NCI-H1417 treated with DMSO at 0.1 percent for 48 hours (cell line): ENCODE data around the gene RBL2.
"Not testable (repeated sequence)": the region's sequence is repeated elsewhere in the genome, so short reads cannot be mapped to it uniquely, and the experiment has no call there.

Source experiments
- DNase-seq: peaks from one replicate; lab custom pipeline; 2025; lab: John Stamatoyannopoulos, UW

The RBL2 gene

GRCh38 chr16:53504665-53505064 lies 70.4 kb downstream of the RBL2 start:
- no peak for DNase-seq

GRCh38 chr16:53506254-53506653 lies 72.0 kb downstream of the RBL2 start:
- DNase-seq: no peak

- no peak for DNase-seq
Measured at GRCh38 chr16:53507464-53508179, 73.4 kb downstream of the RBL2 start.

DNA sequence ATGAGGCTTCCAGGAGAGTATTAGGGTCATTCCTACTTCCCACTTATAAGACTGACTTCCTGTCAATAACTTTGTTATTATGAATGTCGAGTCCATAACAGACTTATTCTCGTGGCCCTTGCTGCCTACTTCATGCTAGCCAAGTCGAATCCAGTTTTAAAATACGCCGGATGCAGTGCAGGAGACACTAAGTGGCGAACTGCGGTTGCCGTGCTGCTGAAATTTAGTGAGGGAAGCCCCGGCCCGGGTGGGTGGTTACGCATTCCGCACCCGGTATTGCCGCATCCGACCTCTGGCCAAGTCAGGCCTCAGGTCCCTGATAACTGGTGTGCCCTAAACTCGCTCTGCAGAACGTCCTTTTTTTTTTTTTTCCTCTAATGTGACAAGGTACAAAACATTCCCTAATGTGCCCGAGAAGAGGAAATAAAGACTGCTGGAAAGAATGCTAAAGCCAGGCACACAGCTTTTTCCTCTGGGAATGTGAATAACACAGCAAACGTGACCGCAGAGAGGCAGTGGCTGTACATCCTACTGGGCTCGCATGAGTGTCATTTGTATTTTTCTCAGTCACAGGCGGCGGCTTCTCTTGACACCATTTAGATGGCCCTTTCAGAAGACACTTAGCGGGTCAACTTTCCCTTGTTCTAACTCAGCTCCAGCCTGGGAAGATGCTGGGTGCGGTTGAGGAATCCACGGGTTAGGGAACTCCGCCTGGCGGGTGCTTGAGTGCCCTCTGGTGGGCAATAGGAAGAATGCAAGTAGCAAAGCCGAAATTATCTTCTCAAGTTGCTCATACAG lies 75.8 kb downstream of the RBL2 start:
- no peak for DNase-seq

- no peak for DNase-seq
Measured at GRCh38 chr16:53510704-53511070, 76.4 kb downstream of the RBL2 start.

GRCh38 chr16:53511084-53511402 lies 76.8 kb downstream of the RBL2 start:
- DNase-seq: no peak

- no peak for DNase-seq
Measured at GRCh38 chr16:53511403-53512280, 77.4 kb downstream of the RBL2 start.

GRCh38 chr16:53512795-53513194 lies 78.5 kb downstream of the RBL2 start:
- not testable (repeated sequence) for DNase-seq

DNA sequence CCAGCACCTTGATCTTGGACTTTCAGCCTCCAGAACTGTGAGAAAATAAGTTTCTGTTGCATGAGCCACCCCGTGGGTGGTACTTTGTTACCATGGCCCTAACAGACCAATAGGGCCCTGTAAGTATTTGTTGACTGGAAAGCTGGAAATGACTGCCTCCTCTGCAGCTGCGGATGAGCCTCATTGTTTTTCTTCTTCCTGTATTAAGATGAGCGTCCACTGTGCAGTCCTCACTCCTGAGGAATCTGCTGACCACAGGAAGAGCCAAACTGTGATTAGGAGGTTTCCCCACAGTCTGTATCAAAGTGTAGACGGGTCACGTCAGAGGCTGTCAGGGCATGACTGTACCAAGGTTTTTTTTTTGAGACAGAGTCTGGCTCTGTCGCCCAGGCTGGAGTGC lies 81.0 kb downstream of the RBL2 start:
- no peak for DNase-seq

GRCh38 chr16:53515811-53516210 lies 81.5 kb downstream of the RBL2 start:
- DNase-seq: no peak

- DNase-seq: no peak
Measured at GRCh38 chr16:53517851-53518250, 83.6 kb downstream of the RBL2 start.

DNA sequence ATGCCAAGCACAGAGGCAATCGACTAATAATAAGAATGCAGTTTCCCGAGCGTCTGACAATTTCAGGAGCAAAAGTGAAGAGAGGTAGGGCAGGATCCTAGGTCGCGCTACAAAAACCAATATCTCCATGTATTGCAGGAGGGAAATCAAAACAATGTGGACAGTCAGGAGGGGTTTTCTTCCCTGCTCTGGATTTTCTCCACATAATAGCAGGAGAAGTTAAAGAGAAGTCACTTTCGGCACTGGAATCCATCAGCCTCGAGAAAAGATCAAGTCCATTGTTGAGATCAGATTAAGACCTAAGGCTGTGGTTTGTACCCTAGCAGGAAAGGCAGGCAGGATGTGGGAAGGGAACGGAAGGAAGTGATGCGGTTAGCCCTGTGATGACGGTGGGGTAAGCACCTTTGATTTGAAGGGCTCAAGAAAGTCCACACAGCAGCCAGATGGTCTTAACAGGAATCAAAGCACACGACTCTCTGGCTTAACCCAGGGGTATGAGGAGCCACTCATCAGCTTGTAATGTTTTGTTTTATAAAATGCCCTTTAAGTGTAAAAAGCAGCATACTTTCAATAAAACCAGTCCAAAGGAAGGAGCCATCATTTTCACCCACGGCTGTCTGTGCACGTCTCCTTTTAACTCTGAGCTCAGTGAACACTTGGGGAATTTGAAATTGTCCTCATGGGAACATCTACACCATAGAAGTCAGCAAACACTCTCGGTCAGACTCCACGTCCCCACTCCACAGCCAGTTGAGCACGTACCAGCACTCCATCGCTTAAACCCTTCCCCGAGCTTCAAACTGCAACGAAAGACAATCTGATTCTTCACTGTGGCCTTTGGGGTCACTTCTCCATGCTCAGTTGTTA lies 84.5 kb downstream of the RBL2 start:
- DNase-seq: no peak

- DNase-seq: no peak
Measured at GRCh38 chr16:53519417-53520091, 85.3 kb downstream of the RBL2 start.

GRCh38 chr16:53523126-53523804 lies 89.0 kb downstream of the RBL2 start:
- no peak for DNase-seq

GRCh38 chr16:53523971-53524548 lies 89.8 kb downstream of the RBL2 start:
- no peak for DNase-seq

GRCh38 chr16:53528797-53529196 lies 94.5 kb downstream of the RBL2 start:
- DNase-seq: no peak

DNA sequence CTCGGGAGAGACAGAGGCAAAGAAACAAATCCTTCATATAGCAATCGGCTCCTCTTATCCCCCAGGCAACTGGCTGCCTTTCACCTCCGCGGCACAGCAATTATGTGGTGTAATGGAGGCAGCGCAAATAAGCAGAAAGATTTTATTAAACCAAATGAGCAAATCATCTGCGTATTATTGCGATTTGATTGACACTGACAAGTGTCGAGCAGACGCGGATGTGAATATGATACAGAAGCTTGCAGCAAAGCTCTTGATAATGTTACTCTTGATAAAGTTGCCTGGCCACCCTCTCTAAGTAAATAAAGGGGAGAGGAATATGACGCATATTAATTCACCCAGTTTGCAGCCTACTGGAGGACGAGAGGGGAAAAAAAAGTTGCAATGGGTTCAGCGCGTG lies 95.2 kb downstream of the RBL2 start:
- peak; percentile 46 for DNase-seq

GRCh38 chr16:53530046-53530445 lies 95.8 kb downstream of the RBL2 start:
- peak; percentile 68 for DNase-seq

DNA sequence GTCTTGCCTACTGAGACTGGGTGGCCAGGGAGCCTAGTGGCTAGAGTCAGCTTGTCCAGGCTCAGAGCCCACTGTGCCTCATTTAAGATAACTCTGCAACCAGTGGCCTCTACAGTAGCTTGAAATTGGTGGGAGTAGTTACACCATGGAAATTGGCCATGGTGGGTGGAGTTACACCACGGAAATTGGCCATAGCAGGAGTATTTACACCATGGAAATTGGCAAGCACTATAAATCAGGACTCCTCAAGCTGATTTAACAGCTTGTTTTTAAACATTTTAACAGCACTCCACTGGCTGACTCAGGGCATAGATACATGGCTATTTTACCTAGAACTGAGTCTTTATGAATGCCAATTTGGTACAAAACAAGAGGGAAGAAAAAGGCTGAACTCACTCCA lies 96.5 kb downstream of the RBL2 start:
- no peak for DNase-seq

GRCh38 chr16:53534206-53534605 lies 99.9 kb downstream of the RBL2 start:
- no peak for DNase-seq
